HCT116 (cell line): ENCODE results near the gene SMIM21. TPM values are rescaled to one million over a fixed set of nuclear protein-coding genes. Genes with fewer than 3 reads are reported as not detected.

ENCODE experiments used
- ATAC-seq: fragments of 200-7000 bp; cut with Tn5 transposase; 2 replicates; pipeline ENCODE4 v1.9.1; 2020; ENCODE audit warnings: mild to moderate bottlenecking, moderate library complexity
- BruUV-seq: library from RNA; stranded (reverse); fragments of 400-500 nt; replicated peaks from 2 replicates; lab custom pipeline; 2021; lab: Mats Ljungman, UMichigan
- CTCF ChIA-PET: fragments of 300-600 bp; sonication (Branson Sonifier 250); formaldehyde crosslinking; loops from one replicate; lab custom pipeline; 2021; ENCODE audit warnings: antibody characterized with exemption; lab: Charles Lee
- POLR2A ChIA-PET: fragments of 300-600, 350-600 bp; sonication (Branson Sonifier 250); formaldehyde crosslinking; loops from one replicate; lab custom pipeline; 2021; ENCODE audit warnings: antibody characterized with exemption; lab: Charles Lee
- RAD21 ChIA-PET, 2 experiments: fragments of 300-600 bp; sonication (Branson Sonifier 250); formaldehyde crosslinking; loops; one replicate each; lab custom pipeline; 2023; ENCODE audit warnings: low total read pairs in 2 of 2; ENCODE audit not compliant: uncharacterized antibody in 2 of 2, unreplicated experiment in 2 of 2, low non-redundant PET in 1 of 2; lab: Charles Lee
- DNase-seq: peaks from one replicate; pipeline ENCODE4 v3.0.0-alpha.2; 2010; ENCODE audit warnings: low read depth, low spot score
- H2AFZ ChIP-seq: fragments of 200-600 bp; shearing (Covaris generic), sonication (generic); 2 replicates; pipeline ENCODE4 v1.6.1; 2017; ENCODE audit warnings: low read depth, mixed run types, mixed read lengths, antibody characterized with exemption, low read length; ENCODE audit not compliant: poor library complexity, severe bottlenecking
- H3K27ac ChIP-seq: 2 replicates; pipeline ENCODE4 v1.5.1; 2012; ENCODE audit warnings: low read depth, low read length
- H3K27me3 ChIP-seq: fragments of 200-600 bp; sonication (generic); 2 replicates; pipeline ENCODE4 v1.6.1; 2016; ENCODE audit warnings: mixed run types, low read length, mixed read lengths; ENCODE audit not compliant: insufficient read depth
- H3K36me3 ChIP-seq, 2 experiments: fragments of 200-500 bp in 1 of 2; fragments of 200-600 bp in 1 of 2; sonication (Bioruptor generic) in 1 of 2; sonication (generic) in 1 of 2; 2 replicates each; pipeline versions ENCODE4 v1.5.1 to v1.6.1; 2014 to 2016; ENCODE audit warnings: low read length in 2 of 2, inconsistent platforms in 1 of 2, mixed read lengths in 1 of 2, mixed run types in 1 of 2; ENCODE audit not compliant: insufficient read depth in 2 of 2, control insufficient read depth in 1 of 2
- H3K4me1 ChIP-seq, 2 experiments: fragments of 200-600 bp in 1 of 2; sonication (generic) in 1 of 2; 2 replicates each; pipeline versions ENCODE4 v1.5.1 to v1.6.1; 2012 to 2017; ENCODE audit warnings: low read length in 2 of 2, inconsistent platforms in 1 of 2, mild to moderate bottlenecking in 1 of 2, mixed read lengths in 1 of 2, mixed run types in 1 of 2, moderate library complexity in 1 of 2; ENCODE audit not compliant: insufficient read depth in 2 of 2, control insufficient read depth in 1 of 2
- H3K4me2 ChIP-seq: fragments of 200-600 bp; sonication (generic); 2 replicates; pipeline ENCODE4 v1.6.1; 2017; ENCODE audit warnings: mixed run types, low read length, mixed read lengths
- H3K4me3 ChIP-seq, 2 experiments: fragments of 200-600 bp in 1 of 2; sonication (generic) in 1 of 2; replicated peaks in 1 of 2; 2 replicates each; pipeline ENCODE4 v1.5.1; 2011 to 2016; ENCODE audit warnings: low read length in 2 of 2, control low read depth in 1 of 2, low read depth in 1 of 2, mild to moderate bottlenecking in 1 of 2, mixed read lengths in 1 of 2, mixed run types in 1 of 2
- H3K79me2 ChIP-seq: fragments of 200-600 bp; sonication (generic); 2 replicates; pipeline ENCODE4 v1.6.1; 2017; ENCODE audit warnings: mild to moderate bottlenecking, mixed run types, low read length, moderate library complexity, mixed read lengths; ENCODE audit not compliant: insufficient read depth
- H3K9ac ChIP-seq: fragments of 200-600 bp; sonication (generic); 2 replicates; pipeline ENCODE4 v1.6.1; 2016; ENCODE audit warnings: low read length, mixed read lengths
- H3K9me2 ChIP-seq: fragments of 200-600 bp; sonication (generic), shearing (Covaris generic); 2 replicates; pipeline ENCODE4 v1.6.1; 2017; ENCODE audit warnings: mixed run types, mild to moderate bottlenecking, moderate library complexity; ENCODE audit not compliant: insufficient read depth
- H3K9me3 ChIP-seq, 2 experiments: fragments of 200-500 bp in 1 of 2; fragments of 200-600 bp in 1 of 2; sonication (Bioruptor generic) in 1 of 2; sonication (generic) in 1 of 2; 2 replicates each; pipeline ENCODE4 v1.6.1; 2014 to 2017; ENCODE audit warnings: low read length in 2 of 2, mixed read lengths in 2 of 2, inconsistent platforms in 1 of 2, low read depth in 1 of 2, mild to moderate bottlenecking in 1 of 2, mixed run types in 1 of 2, moderate library complexity in 1 of 2; ENCODE audit not compliant: control insufficient read depth in 1 of 2, insufficient read depth in 1 of 2
- H4K20me1 ChIP-seq: fragments of 200-600 bp; sonication (generic), shearing (Covaris generic); 2 replicates; pipeline ENCODE4 v1.6.1; 2017; ENCODE audit warnings: mixed run types, mild to moderate bottlenecking, moderate library complexity; ENCODE audit not compliant: insufficient read depth
- CBX3 ChIP-seq: IDR thresholded peaks from 2 replicates; pipeline ENCODE4 v1.6.1; 2012; ENCODE audit warnings: low read depth
- CEBPB ChIP-seq: IDR thresholded peaks from 2 replicates; pipeline ENCODE4 v1.6.1; 2012; ENCODE audit warnings: low read depth
- CTCF ChIP-seq, 3 experiments: fragments of 200-600 bp in 1 of 3; sonication (generic) in 1 of 3; IDR thresholded peaks in 2 of 3; conservative IDR thresholded peaks in 1 of 3; 2 replicates each; pipeline ENCODE4 v1.5.1; 2012 to 2017; ENCODE audit warnings: low read depth in 2 of 3, low read length in 2 of 3, antibody characterized with exemption in 1 of 3, borderline replicate concordance in 1 of 3, control low read depth in 1 of 3, mild to moderate bottlenecking in 1 of 3, mixed read lengths in 1 of 3, mixed run types in 1 of 3, moderate library complexity in 1 of 3; ENCODE audit not compliant: insufficient read depth in 1 of 3
- EGR1 ChIP-seq: IDR thresholded peaks from 2 replicates; pipeline ENCODE4 v1.6.1; 2012; ENCODE audit warnings: low read depth
- ELF1 ChIP-seq: IDR thresholded peaks from 2 replicates; pipeline ENCODE4 v1.6.1; 2012; ENCODE audit warnings: low read depth, borderline replicate concordance
- EZH2 ChIP-seq: fragments of 200-600 bp; sonication (generic); IDR thresholded peaks from 2 replicates; pipeline ENCODE4 v1.6.1; 2017; ENCODE audit warnings: antibody characterized with exemption, mixed run types
- JUND ChIP-seq: IDR thresholded peaks from 2 replicates; pipeline ENCODE4 v1.6.1; 2012
- POLR2A ChIP-seq: IDR thresholded peaks from 2 replicates; pipeline ENCODE4 v1.7.0; 2011; ENCODE audit warnings: borderline replicate concordance; ENCODE audit not compliant: insufficient read depth, insufficient read length; ENCODE audit errors: extremely low read depth
- REST ChIP-seq: IDR thresholded peaks from 2 replicates; pipeline ENCODE4 v1.6.1; 2012; ENCODE audit warnings: low read depth
- SIN3A ChIP-seq: IDR thresholded peaks from 2 replicates; pipeline ENCODE4 v1.6.1; 2012; ENCODE audit warnings: low read depth
- SRF ChIP-seq: IDR thresholded peaks from 2 replicates; pipeline ENCODE4 v1.6.1; 2012; ENCODE audit warnings: low read depth
- TCF7L2 ChIP-seq: IDR thresholded peaks from 2 replicates; pipeline ENCODE4 v1.7.0; 2011; ENCODE audit warnings: borderline replicate concordance, inconsistent platforms; ENCODE audit not compliant: insufficient read depth, insufficient read length; ENCODE audit errors: extremely low read depth
- YY1 ChIP-seq: IDR thresholded peaks from 2 replicates; pipeline ENCODE4 v1.6.1; 2011; ENCODE audit warnings: low read length, low read depth, moderate library complexity, mild to moderate bottlenecking; ENCODE audit not compliant: insufficient replicate concordance; ENCODE audit errors: extremely low read depth
- ZBTB33 ChIP-seq: IDR thresholded peaks from 2 replicates; pipeline ENCODE4 v1.6.1; 2011; ENCODE audit warnings: mild to moderate bottlenecking, low read length, moderate library complexity; ENCODE audit not compliant: insufficient replicate concordance; ENCODE audit errors: extremely low read depth
- ZFX ChIP-seq: fragments of 450-650 bp; IDR thresholded peaks from 2 replicates; pipeline ENCODE4 v1.6.1; 2017
- intact Hi-C: fragments of 100-400 bp; cut with micrococcal nuclease; formaldehyde crosslinking; loops from 2 replicates; pipeline ENCODE4 v1.10.0; 2022
- total RNA-seq: library from RNA; stranded (reverse); gene quantifications from one replicate; pipeline ENCODE4 v1.2.1, GENCODE V29; 2021; ENCODE audit not compliant: unreplicated experiment

Gene SMIM21
- total RNA-seq, 1 experiment from 2014 or later, result not detected

GRCh38 chr18:75360941-75361340 is 66.6 kb downstream of the SMIM21 start:
- Histone ChIP-seq H3K4me2 (no peak overlapping the region), H3K4me3 (no peak overlapping the region), H3K4me1 (no peaks in the 10 kb centered on the region), H3K27ac (no peak overlapping the region), H3K9me2 (no peaks in the 10 kb centered on the region), H3K27me3 (no peaks in the 10 kb centered on the region), H3K9ac (no peak overlapping the region), H3K36me3 (no peaks in the 10 kb centered on the region), H4K20me1 (no peaks in the 10 kb centered on the region), H2AFZ (no peak overlapping the region), H3K79me2 (no peaks in the 10 kb centered on the region), H3K9me3 (no peaks in the 10 kb centered on the region)
- ChIA-PET POLR2A (no interaction called here), CTCF (no interaction called here), RAD21 (no interaction called here)
- DNase-seq, result no peak
- no TSS peak for BruUV-seq
- no peak for ATAC-seq
- intact Hi-C loops, result no loop called here
- no peak for TF ChIP-seq ZFX
- TF ChIP-seq CTCF (IDR thresholded peaks at IDR 0.05 in 2 of 3, conservative IDR thresholded peaks at IDR 0.05 in 1 of 3; ENCODE audit: borderline replicate concordance in 1 of 3, insufficient read depth in 1 of 3, low read depth in 2 of 3, low read length in 2 of 3), result no peak
- TF ChIP-seq POLR2A, result no peak

DNA sequence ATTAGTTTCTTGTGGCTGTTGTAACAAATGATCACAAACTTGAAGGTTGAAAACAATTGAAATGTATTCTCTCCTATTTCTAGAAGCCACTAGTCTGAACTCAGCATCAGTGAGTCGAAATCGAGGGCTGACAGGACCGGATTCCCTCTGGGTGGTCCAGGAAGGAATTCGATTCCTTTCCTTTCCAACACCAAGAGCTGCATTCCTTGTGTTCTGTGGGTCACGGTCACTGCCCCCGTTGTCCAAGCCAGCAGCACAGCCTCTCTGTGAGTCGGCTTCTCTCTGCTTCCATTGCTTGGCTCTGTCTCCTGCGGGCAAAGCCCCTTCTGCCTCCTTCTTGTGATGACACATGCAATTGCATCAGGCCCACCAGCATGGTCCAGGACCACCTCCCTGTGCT is 67.3 kb downstream of the SMIM21 start:
- RAD21 ChIA-PET, result no interaction called here
- Histone ChIP-seq H3K4me3 (no peak overlapping the region), H4K20me1 (no peaks in the 10 kb centered on the region), H3K36me3 (no peaks in the 10 kb centered on the region), H3K27ac (no peak overlapping the region), H3K9ac (no peak overlapping the region), H2AFZ (no peak overlapping the region), H3K9me2 (no peaks in the 10 kb centered on the region), H3K79me2 (no peaks in the 10 kb centered on the region), H3K9me3 (no peaks in the 10 kb centered on the region), H3K4me2 (no peak overlapping the region), H3K4me1 (no peaks in the 10 kb centered on the region), H3K27me3 (no peaks in the 10 kb centered on the region)
- intact Hi-C loops, result no loop called here
- no peak for ATAC-seq
- DNase-seq, result no peak
- BruUV-seq, result no TSS peak
- POLR2A ChIA-PET, result no interaction called here
- CTCF ChIA-PET, result no interaction called here
- TF ChIP-seq ZBTB33 (no peak), EGR1 (no peak), ZFX (no peak), CEBPB (no peak), JUND (no peak), CBX3 (no peak), TCF7L2 (no peak), SRF (no peak), SIN3A (no peak), REST (no peak), ELF1 (no peak), YY1 (no peak), EZH2 (no peak)
